Memory B cell (primary cell): Measurements from ENCODE around the gene EFCAB6.

Source experiments
- ATAC-seq: fragments of 150-1000 bp; cut with Tn5 transposase; 2 replicates; pipeline ENCODE4 v1.10.0; 2021; ENCODE audit warnings: low read depth, mild to moderate bottlenecking, moderate library complexity
- DNase-seq, 2 donors: peaks; one replicate each; pipeline ENCODE4 v3.0.0; 2022; ENCODE audit warnings: low spot score in 2 of 2
- H3K27ac Mint-ChIP-seq: one replicate; pipeline ENCODE4 v1.8.0; 2022; ENCODE audit warnings: mild to moderate bottlenecking, moderate library complexity, mixed read lengths
- H3K27me3 Mint-ChIP-seq: one replicate; pipeline ENCODE4 v1.8.0; 2022; ENCODE audit warnings: mixed read lengths
- H3K36me3 Mint-ChIP-seq: one replicate; pipeline ENCODE4 v1.8.0; 2022; ENCODE audit warnings: mild to moderate bottlenecking, mixed read lengths
- H3K4me1 Mint-ChIP-seq: one replicate; pipeline ENCODE4 v1.8.0; 2022; ENCODE audit warnings: mixed read lengths
- H3K4me3 Mint-ChIP-seq: one replicate; pipeline ENCODE4 v1.8.0; 2022; ENCODE audit warnings: mild to moderate bottlenecking, moderate library complexity, mixed read lengths
- H3K9me3 Mint-ChIP-seq: one replicate; pipeline ENCODE4 v1.8.0; 2022; ENCODE audit warnings: mixed read lengths

Gene EFCAB6

GRCh38 chr22:43535336-43535735, 276.8 kb downstream of the EFCAB6 start:
- ATAC-seq (no peak), DNase-seq (no peak)
- Mint-ChIP-seq H3K9me3 (no peaks in the 10 kb centered on the region), H3K27ac (no peak overlapping the region), H3K4me3 (no peak overlapping the region), H3K4me1 (no peaks in the 10 kb centered on the region), H3K27me3 (peaks cover 15% of the 10 kb centered on the region), H3K36me3 (peaks cover 2% of the 10 kb centered on the region)

GRCh38 chr22:43534916-43535315, 277.2 kb downstream of the EFCAB6 start:
- Mint-ChIP-seq H3K27ac (no peak overlapping the region), H3K9me3 (no peaks in the 10 kb centered on the region), H3K4me3 (no peak overlapping the region), H3K36me3 (peaks cover 2% of the 10 kb centered on the region), H3K4me1 (no peaks in the 10 kb centered on the region), H3K27me3 (peaks cover 15% of the 10 kb centered on the region)
- DNase-seq (no peak), ATAC-seq (no peak)

- H3K4me1 Mint-ChIP-seq: no peaks in the 10 kb centered on the region
- H3K27me3 Mint-ChIP-seq: peaks cover 10% of the 10 kb centered on the region
- no peak overlapping the region for H3K4me3 Mint-ChIP-seq
- peaks cover 2% of the 10 kb centered on the region for H3K36me3 Mint-ChIP-seq
- H3K9me3 Mint-ChIP-seq: no peaks in the 10 kb centered on the region
- ATAC-seq (no peak), DNase-seq (no peak)
- no peak overlapping the region for H3K27ac Mint-ChIP-seq
These were observed 278.3 kb downstream of the EFCAB6 start for GRCh38 chr22:43533656-43534428.

- Mint-ChIP-seq H3K4me1 (no peaks in the 10 kb centered on the region), H3K27me3 (peaks cover 8% of the 10 kb centered on the region), H3K4me3 (no peak overlapping the region), H3K9me3 (no peaks in the 10 kb centered on the region), H3K36me3 (peaks cover 2% of the 10 kb centered on the region), H3K27ac (no peak overlapping the region)
- ATAC-seq (no peak), DNase-seq (no peak)
These were observed 279.0 kb downstream of the EFCAB6 start for GRCh38 chr22:43533156-43533530.

- H3K4me3 Mint-ChIP-seq: no peak overlapping the region
- no peaks in the 10 kb centered on the region for H3K4me1 Mint-ChIP-seq
- no peak overlapping the region for H3K27ac Mint-ChIP-seq
- no peak for DNase-seq
- no peak for ATAC-seq
- H3K27me3 Mint-ChIP-seq: peaks cover 6% of the 10 kb centered on the region
- H3K36me3 Mint-ChIP-seq: peaks cover 2% of the 10 kb centered on the region
- no peaks in the 10 kb centered on the region for H3K9me3 Mint-ChIP-seq
These were observed 279.6 kb downstream of the EFCAB6 start for GRCh38 chr22:43532301-43533155.

- peaks cover 7% of the 10 kb centered on the region for H3K27me3 Mint-ChIP-seq
- H3K36me3 Mint-ChIP-seq: peaks cover under 1% of the 10 kb centered on the region
- ATAC-seq (no peak), DNase-seq (no peak)
- no peak overlapping the region for H3K27ac Mint-ChIP-seq
- H3K4me3 Mint-ChIP-seq: no peak overlapping the region
- no peaks in the 10 kb centered on the region for H3K9me3 Mint-ChIP-seq
- no peaks in the 10 kb centered on the region for H3K4me1 Mint-ChIP-seq
These were observed 280.5 kb downstream of the EFCAB6 start for GRCh38 chr22:43531651-43532050.

GRCh38 chr22:43530349-43531201, 281.5 kb downstream of the EFCAB6 start:
- Mint-ChIP-seq H3K27me3 (peaks cover 12% of the 10 kb centered on the region), H3K4me3 (no peak overlapping the region), H3K36me3 (no peaks in the 10 kb centered on the region), H3K27ac (no peak overlapping the region), H3K9me3 (no peaks in the 10 kb centered on the region), H3K4me1 (no peaks in the 10 kb centered on the region)
- DNase-seq (no peak), ATAC-seq (no peak)

GRCh38 chr22:43529934-43530333, 282.2 kb downstream of the EFCAB6 start:
- DNase-seq (no peak), ATAC-seq (no peak)
- Mint-ChIP-seq H3K4me1 (no peaks in the 10 kb centered on the region), H3K9me3 (no peaks in the 10 kb centered on the region), H3K36me3 (no peaks in the 10 kb centered on the region), H3K27ac (no peak overlapping the region), H3K4me3 (no peak overlapping the region), H3K27me3 (peaks cover 15% of the 10 kb centered on the region)

GRCh38 chr22:43529461-43529860, 282.6 kb downstream of the EFCAB6 start:
- Mint-ChIP-seq H3K4me3 (no peak overlapping the region), H3K36me3 (no peaks in the 10 kb centered on the region), H3K9me3 (no peaks in the 10 kb centered on the region), H3K27ac (no peak overlapping the region), H3K27me3 (peaks cover 16% of the 10 kb centered on the region), H3K4me1 (no peaks in the 10 kb centered on the region)
- DNase-seq (no peak), ATAC-seq (no peak)

GRCh38 chr22:43528601-43529360, 283.3 kb downstream of the EFCAB6 start:
- ATAC-seq (no peak), DNase-seq (no peak)
- Mint-ChIP-seq H3K4me3 (no peak overlapping the region), H3K27me3 (peaks cover 16% of the 10 kb centered on the region), H3K36me3 (no peaks in the 10 kb centered on the region), H3K27ac (no peak overlapping the region), H3K9me3 (no peaks in the 10 kb centered on the region), H3K4me1 (no peaks in the 10 kb centered on the region)

GRCh38 chr22:43526946-43527345, 285.2 kb downstream of the EFCAB6 start:
- H3K9me3 Mint-ChIP-seq: no peaks in the 10 kb centered on the region

GRCh38 chr22:43526117-43526655, 285.9 kb downstream of the EFCAB6 start:
- Mint-ChIP-seq H3K27ac (no peak overlapping the region), H3K9me3 (no peaks in the 10 kb centered on the region), H3K4me1 (no peaks in the 10 kb centered on the region), H3K4me3 (no peak overlapping the region), H3K27me3 (peaks cover 16% of the 10 kb centered on the region), H3K36me3 (no peaks in the 10 kb centered on the region)
- ATAC-seq (no peak), DNase-seq (no peak)

More at GRCh38 chr22:43526946-43527345, 285.2 kb downstream of the EFCAB6 start:
- ATAC-seq (no peak), DNase-seq (no peak)
- peaks cover 16% of the 10 kb centered on the region for H3K27me3 Mint-ChIP-seq
- H3K4me3 Mint-ChIP-seq: no peak overlapping the region
- no peaks in the 10 kb centered on the region for H3K36me3 Mint-ChIP-seq
- no peak overlapping the region for H3K27ac Mint-ChIP-seq
- no peaks in the 10 kb centered on the region for H3K4me1 Mint-ChIP-seq

- Mint-ChIP-seq H3K27me3 (peaks cover 11% of the 10 kb centered on the region), H3K27ac (no peak overlapping the region), H3K4me1 (no peaks in the 10 kb centered on the region), H3K4me3 (no peak overlapping the region), H3K9me3 (no peaks in the 10 kb centered on the region), H3K36me3 (no peaks in the 10 kb centered on the region)
- no peak for ATAC-seq
- DNase-seq: no peak
These were observed 290.4 kb downstream of the EFCAB6 start for GRCh38 chr22:43521716-43522115.
